WTC11 (cell line): ENCODE data around the gene FAM76A. TPM values are rescaled to one million over a fixed set of nuclear protein-coding genes. Genes with fewer than 3 reads are reported as not detected.

Experiments used
- ATAC-seq: fragments of 200-7000 bp; cut with Tn5 transposase; 2 replicates; pipeline ENCODE4 v1.10.0; 2021; ENCODE audit warnings: mild to moderate bottlenecking, moderate library complexity
- CTCF ChIA-PET: fragments of 300-600 bp; sonication (Branson Sonifier 250); formaldehyde crosslinking; loops from one replicate; lab custom pipeline; 2021; ENCODE audit warnings: antibody characterized with exemption; lab: Charles Lee
- POLR2A ChIA-PET: fragments of 350-600 bp; sonication (Branson Sonifier 250); formaldehyde crosslinking; loops from one replicate; lab custom pipeline; 2021; ENCODE audit warnings: antibody characterized with exemption; lab: Charles Lee
- DNase-seq: peaks from one replicate; pipeline ENCODE4 v3.0.0; 2021; ENCODE audit warnings: low spot score
- H3K27ac Mint-ChIP-seq: 2 replicates; pipeline ENCODE4 v1.8.0; 2021; ENCODE audit warnings: mixed read lengths
- H3K27me3 Mint-ChIP-seq: 2 replicates; pipeline ENCODE4 v1.8.0; 2021; ENCODE audit warnings: low read depth, mild to moderate bottlenecking, moderate library complexity, mixed read lengths
- H3K36me3 Mint-ChIP-seq: 2 replicates; pipeline ENCODE4 v1.8.0; 2021; ENCODE audit warnings: mixed read lengths
- H3K4me1 Mint-ChIP-seq: 2 replicates; pipeline ENCODE4 v1.8.0; 2022; ENCODE audit warnings: mixed read lengths
- H3K4me3 Mint-ChIP-seq: 2 replicates; pipeline ENCODE4 v1.8.0; 2021; ENCODE audit warnings: mild to moderate bottlenecking, moderate library complexity, mixed read lengths
- H3K9me3 Mint-ChIP-seq: 2 replicates; pipeline ENCODE4 v1.8.0; 2021; ENCODE audit warnings: mixed read lengths
- ATF3 ChIP-seq: sonication (generic); formaldehyde crosslinking; conservative IDR thresholded peaks from 2 replicates; pipeline ENCODE4 v1.8.1; 2022; ENCODE audit warnings: mild to moderate bottlenecking, missing genetic modification reagents
- CBFB ChIP-seq: sonication (generic); formaldehyde crosslinking; IDR thresholded peaks from 2 replicates; pipeline ENCODE4 v1.8.1; 2022; ENCODE audit warnings: mild to moderate bottlenecking, low read depth, missing genetic modification reagents
- CREM ChIP-seq: sonication (generic); formaldehyde crosslinking; IDR thresholded peaks from 2 replicates; pipeline ENCODE4 v1.8.1; 2022; ENCODE audit warnings: mild to moderate bottlenecking, missing genetic modification reagents, moderate library complexity
- E2F4 ChIP-seq: sonication (generic); formaldehyde crosslinking; IDR thresholded peaks from 2 replicates; pipeline ENCODE4 v1.8.1; 2022; ENCODE audit warnings: low read depth, mild to moderate bottlenecking, moderate library complexity, missing genetic modification reagents, borderline replicate concordance
- E2F5 ChIP-seq: sonication (generic); formaldehyde crosslinking; IDR thresholded peaks from 2 replicates; pipeline ENCODE4 v1.8.1; 2022; ENCODE audit warnings: mild to moderate bottlenecking, moderate library complexity, missing genetic modification reagents
- ELF4 ChIP-seq: sonication (generic); formaldehyde crosslinking; IDR thresholded peaks from 2 replicates; pipeline ENCODE4 v1.8.1; 2022; ENCODE audit warnings: low read depth, mild to moderate bottlenecking, moderate library complexity, missing genetic modification reagents
- ESRRA ChIP-seq: sonication (generic); formaldehyde crosslinking; IDR thresholded peaks from 2 replicates; pipeline ENCODE4 v1.8.1; 2022; ENCODE audit warnings: mild to moderate bottlenecking, missing genetic modification reagents, borderline replicate concordance
- HMGA2 ChIP-seq: fragments of 250-450 bp; sonication (Bioruptor Pico); IDR thresholded peaks from 2 replicates; pipeline ENCODE4 v1.4.0; 2021; ENCODE audit warnings: mild to moderate bottlenecking, moderate library complexity
- JUN ChIP-seq: sonication (generic); formaldehyde crosslinking; IDR thresholded peaks from 2 replicates; pipeline ENCODE4 v1.8.0; 2023; ENCODE audit warnings: mild to moderate bottlenecking, missing genetic modification reagents
- KAT7 ChIP-seq: sonication (generic); formaldehyde crosslinking; IDR thresholded peaks from 2 replicates; pipeline ENCODE4 v1.8.1; 2023; ENCODE audit warnings: missing genetic modification reagents, mild to moderate bottlenecking, borderline replicate concordance
- MYBL2 ChIP-seq: sonication (generic); formaldehyde crosslinking; IDR thresholded peaks from 2 replicates; pipeline ENCODE4 v1.8.1; 2023; ENCODE audit warnings: mild to moderate bottlenecking, moderate library complexity, missing genetic modification reagents
- NR2C2 ChIP-seq: sonication (generic); formaldehyde crosslinking; IDR thresholded peaks from 2 replicates; pipeline ENCODE4 v1.8.0; 2022; ENCODE audit warnings: mild to moderate bottlenecking, missing genetic modification reagents
- RELA ChIP-seq: sonication (generic); formaldehyde crosslinking; IDR thresholded peaks from 2 replicates; pipeline ENCODE4 v1.8.1; 2022; ENCODE audit warnings: missing genetic modification reagents, mild to moderate bottlenecking, borderline replicate concordance
- RORB ChIP-seq: fragments of 250-450 bp; sonication (Bioruptor Pico); IDR thresholded peaks from 2 replicates; pipeline ENCODE4 v1.9.0; 2021; ENCODE audit warnings: mild to moderate bottlenecking
- ZBTB43 ChIP-seq: sonication (generic); formaldehyde crosslinking; IDR thresholded peaks from 2 replicates; pipeline ENCODE4 v1.8.1; 2023; ENCODE audit warnings: mild to moderate bottlenecking, missing genetic modification reagents
- ZNF396 ChIP-seq: fragments of 250-450 bp; sonication (Bioruptor Pico); IDR thresholded peaks from 2 replicates; pipeline ENCODE4 v1.8.0; 2021; ENCODE audit warnings: mild to moderate bottlenecking, moderate library complexity, borderline replicate concordance
- ZNF416 ChIP-seq: fragments of 250-450 bp; sonication (Bioruptor Pico); IDR thresholded peaks from 2 replicates; pipeline ENCODE4 v1.9.0; 2021; ENCODE audit warnings: mild to moderate bottlenecking, inconsistent platforms
- total RNA-seq: library from RNA; stranded (reverse); gene quantifications from 3 replicates; pipeline ENCODE4 v1.2.3, GENCODE V29; 2021

Gene FAM76A
- total RNA-seq, 1 experiment from 2014 or later, result 14.5 TPM

- Mint-ChIP-seq H3K4me3 (no peak overlapping the region), H3K9me3 (peaks cover 13% of the 10 kb centered on the region), H3K27me3 (peaks cover 5% of the 10 kb centered on the region), H3K36me3 (peaks cover 6% of the 10 kb centered on the region), H3K4me1 (peaks cover 7% of the 10 kb centered on the region), H3K27ac (no peak overlapping the region)
- ChIA-PET CTCF (interaction anchor here (1.4 kb wide), 1 partner anchor 47 kb away, joined by 3 read pairs; no protein-coding TSS in a partner anchor), POLR2A (interaction anchor here (0.9 kb wide), 1 partner anchor 9 kb away, joined by 3 read pairs; the partner anchor contains the start of gene FAM76A)
- no peak for DNase-seq
- TF ChIP-seq KAT7, result no peak
- no peak for TF ChIP-seq ATF3 (CRISPR knock-in tag)
- TF ChIP-seq ESRRA, result no peak
- no peak for TF ChIP-seq ZBTB43
- TF ChIP-seq CBFB (CRISPR knock-in tag), result no peak
- no peak for ATAC-seq
Observed at GRCh38 chr1:27716262-27716895, 9.4 kb upstream of the FAM76A start.

GRCh38 chr1:27719286-27720251 is 6.2 kb upstream of the FAM76A start:
- H3K4me1 Mint-ChIP-seq, result peaks cover 1% of the 10 kb centered on the region
- no peak overlapping the region for H3K27ac Mint-ChIP-seq
- TF ChIP-seq HMGA2 (CRISPR knock-in tag) (no peak), ELF4 (CRISPR knock-in tag) (no peak), RORB (CRISPR knock-in tag) (no peak), NR2C2 (no peak), CREM (CRISPR knock-in tag) (no peak), E2F5 (no peak), E2F4 (CRISPR knock-in tag) (no peak), ZNF396 (CRISPR knock-in tag) (no peak), MYBL2 (CRISPR knock-in tag) (no peak), JUN (CRISPR knock-in tag) (no peak), ZNF416 (no peak), ZBTB43 (no peak), RELA (no peak)
- ATAC-seq (no peak), DNase-seq (no peak)
- POLR2A ChIA-PET, result interaction anchor here (0.6 kb wide), 1 partner anchor 9 kb away, joined by 3 read pairs; no protein-coding TSS in a partner anchor
- CTCF ChIA-PET, result interaction anchor here (0.5 to 1.5 kb wide), 4 partner anchors 15 to 111 kb away, joined by 3 to 10 read pairs (median 4); no protein-coding TSS in a partner anchor
- peaks cover 6% of the 10 kb centered on the region for H3K36me3 Mint-ChIP-seq
- no peak overlapping the region for H3K4me3 Mint-ChIP-seq
- peaks cover 13% of the 10 kb centered on the region for H3K9me3 Mint-ChIP-seq
- H3K27me3 Mint-ChIP-seq, result peaks cover 9% of the 10 kb centered on the region
